HepG2 (cell line): ENCODE measurements around the gene CBX2. TPM values are rescaled to one million over a fixed set of nuclear protein-coding genes. Genes with fewer than 3 reads are reported as not detected.

Experiments used
- AKAP8 ChIP-seq: sonication (generic); formaldehyde crosslinking; IDR thresholded peaks from 2 replicates; pipeline ENCODE4 v1.5.1; 2020; ENCODE audit warnings: mild to moderate bottlenecking, missing genetic modification reagents
- DR1 ChIP-seq: sonication (generic); formaldehyde crosslinking; IDR thresholded peaks from 2 replicates; pipeline ENCODE4 v1.8.0; 2021; ENCODE audit warnings: mild to moderate bottlenecking, missing genetic modification reagents, inconsistent platforms
- GLI4 ChIP-seq: sonication (generic); formaldehyde crosslinking; IDR thresholded peaks from 2 replicates; pipeline ENCODE4 v1.5.1; 2020; ENCODE audit warnings: missing genetic modification reagents, mild to moderate bottlenecking, moderate library complexity, borderline replicate concordance
- ISX ChIP-seq: sonication (generic); formaldehyde crosslinking; conservative IDR thresholded peaks from 2 replicates; pipeline ENCODE4 v1.5.0; 2020; ENCODE audit warnings: missing genetic modification reagents
- KDM3A ChIP-seq: IDR thresholded peaks from 2 replicates; pipeline ENCODE4 v1.6.1; 2018; ENCODE audit warnings: low read depth, missing compliant biosample characterization
- KLF6 ChIP-seq: IDR thresholded peaks from 2 replicates; pipeline ENCODE4 v1.8.0; 2016; ENCODE audit warnings: missing biosample characterization, missing genetic modification reagents
- MATR3 ChIP-seq: sonication (generic); formaldehyde crosslinking; IDR thresholded peaks from 2 replicates; pipeline ENCODE4 v1.4.0; 2020; ENCODE audit warnings: missing genetic modification reagents
- NCOR1 ChIP-seq: fragments of 200-600 bp; sonication (generic); IDR thresholded peaks from 2 replicates; pipeline ENCODE4 v1.7.0; 2017; ENCODE audit warnings: antibody characterized with exemption, low read length, borderline replicate concordance
- SAP130 ChIP-seq: IDR thresholded peaks from 2 replicates; pipeline ENCODE4 v1.6.1; 2016; ENCODE audit warnings: low read depth
- SRSF9 ChIP-seq: fragments of 200-400 bp; formaldehyde crosslinking; IDR thresholded peaks from 2 replicates; pipeline ENCODE4 v1.6.1; 2018; ENCODE audit warnings: borderline replicate concordance, mild to moderate bottlenecking, low read depth, low read length; ENCODE audit not compliant: insufficient read depth, poor library complexity, severe bottlenecking
- STAG1 ChIP-seq: sonication (generic); formaldehyde crosslinking; IDR thresholded peaks from 2 replicates; pipeline ENCODE4 v1.4.0; 2020; ENCODE audit warnings: missing genetic modification reagents
- TBL1XR1 ChIP-seq: fragments of 150-350 bp; IDR thresholded peaks from 2 replicates; pipeline ENCODE4 v1.6.1; 2014; ENCODE audit warnings: borderline replicate concordance, low read length; ENCODE audit not compliant: partially characterized antibody
- THAP8 ChIP-seq: sonication (generic); formaldehyde crosslinking; IDR thresholded peaks from 2 replicates; pipeline ENCODE4 v1.5.1; 2020; ENCODE audit warnings: missing genetic modification reagents, mild to moderate bottlenecking, borderline replicate concordance
- ZBTB3 ChIP-seq: sonication (generic); formaldehyde crosslinking; IDR thresholded peaks from 2 replicates; pipeline ENCODE4 v1.4.0; 2020; ENCODE audit warnings: low read depth, mild to moderate bottlenecking, moderate library complexity, missing genetic modification reagents, borderline replicate concordance
- ZNF282 ChIP-seq: fragments of 450-650 bp; IDR thresholded peaks from 2 replicates; pipeline ENCODE4 v1.6.1; 2018; ENCODE audit not compliant: partially characterized antibody
- ZNF3 ChIP-seq: IDR thresholded peaks from 2 replicates; pipeline ENCODE4 v1.7.0; 2017; ENCODE audit warnings: inconsistent platforms
- ZNF550 ChIP-seq: sonication (generic); formaldehyde crosslinking; IDR thresholded peaks from 2 replicates; pipeline ENCODE4 v1.4.0; 2020; ENCODE audit warnings: mild to moderate bottlenecking, missing genetic modification reagents, borderline replicate concordance
- ZNF589 ChIP-seq: sonication (generic); formaldehyde crosslinking; conservative IDR thresholded peaks from 2 replicates; pipeline ENCODE4 v1.8.0; 2022; ENCODE audit warnings: mild to moderate bottlenecking, moderate library complexity, missing genetic modification reagents
- ZNF720 ChIP-seq: sonication (generic); formaldehyde crosslinking; IDR thresholded peaks from 2 replicates; pipeline ENCODE4 v1.4.0; 2020; ENCODE audit warnings: missing genetic modification reagents
- ZNF879 ChIP-seq: sonication (generic); formaldehyde crosslinking; IDR thresholded peaks from 2 replicates; pipeline ENCODE4 v1.8.1; 2023; ENCODE audit warnings: missing genetic modification reagents
- ZSCAN20 ChIP-seq: sonication (generic); formaldehyde crosslinking; IDR thresholded peaks from 2 replicates; pipeline ENCODE4 v1.4.0; 2020; ENCODE audit warnings: missing genetic modification reagents, mild to moderate bottlenecking, borderline replicate concordance
- ZZZ3 ChIP-seq: sonication (generic); formaldehyde crosslinking; IDR thresholded peaks from 2 replicates; pipeline ENCODE4 v1.4.0; 2020; ENCODE audit warnings: missing genetic modification reagents, mild to moderate bottlenecking, borderline replicate concordance
- polyA plus RNA-seq, 8 experiments: library from polyadenylated mRNA; depleted of rRNA in 3 of 8; stranded (reverse) in 7 of 8; unstranded in 1 of 8; fragments of >200 nt; fragmentation: Illumina TruSeq in 4 of 8; extraction: Trizol in 4 of 8; gene quantifications; 2 replicates each; pipeline versions ENCODE4 v1.2.1 to v1.2.3, GENCODE V29; 2011 to 2016; ENCODE audit warnings: low read depth in 4 of 8, missing spikeins in 1 of 8, mixed read lengths in 1 of 8; ENCODE audit not compliant: insufficient read depth in 1 of 8
- total RNA-seq, 5 experiments: library from RNA; depleted of rRNA; stranded (reverse); fragments of >200 nt; fragmentation: Illumina TruSeq; extraction: Trizol; gene quantifications; 2 replicates each; pipeline ENCODE4 v1.2.3, GENCODE V29; 2016; ENCODE audit warnings: low read depth in 1 of 5
- TF ChIP-seq, protein P1 (sequence below): sonication (generic); formaldehyde crosslinking; IDR thresholded peaks from 2 replicates; pipeline ENCODE4 v1.4.0; 2020; ENCODE audit warnings: missing genetic modification reagents, low read depth, mild to moderate bottlenecking, borderline replicate concordance
- TF ChIP-seq, protein P2 (sequence below): sonication (generic); formaldehyde crosslinking; conservative IDR thresholded peaks from 2 replicates; pipeline ENCODE4 v1.4.0; 2020; ENCODE audit warnings: missing genetic modification reagents
- TF ChIP-seq, protein P3 (sequence below): sonication (generic); formaldehyde crosslinking; IDR thresholded peaks from 2 replicates; pipeline ENCODE4 v1.5.0; 2020; ENCODE audit warnings: missing genetic modification reagents
- TF ChIP-seq, protein P4 (sequence below): sonication (generic); formaldehyde crosslinking; IDR thresholded peaks from 2 replicates; pipeline ENCODE4 v1.4.0; 2020; ENCODE audit warnings: missing genetic modification reagents

CBX2 gene
- total and polyA plus RNA-seq, 2 of the 13 experiments (the other 11 are each of a cell fraction or from before 2014, with no cell fraction given): 14.5 to 31.1 TPM

GRCh38 chr17:79796444-79796762 is 18.5 kb downstream of the CBX2 start (continued):
- TF ChIP-seq SRSF9 (no peak), ZNF879 (CRISPR knock-in tag) (0 out of 2 replicates have a peak, but pooled peaks have one; percentile 67), ZNF720 (CRISPR knock-in tag) (no peak), SAP130 (CRISPR knock-in tag) (no peak), ZNF589 (no peak; the same call in 1 of the 2 replicates), KLF6 (CRISPR knock-in tag) (no peak), STAG1 (CRISPR knock-in tag) (no peak), ZZZ3 (peak; percentile 53; the same call in 1 of the 2 replicates), AKAP8 (CRISPR knock-in tag) (peak; percentile 9; the same call in 1 of the 2 replicates), GLI4 (no peak), NCOR1 (no peak), ZNF550 (CRISPR knock-in tag) (no peak), ISX (CRISPR knock-in tag) (no peak), MATR3 (CRISPR knock-in tag) (no peak), ZBTB3 (CRISPR knock-in tag) (no peak), ZNF3 (CRISPR knock-in tag) (no peak), TBL1XR1 (no peak), ZSCAN20 (no peak), ZNF282 (no peak), KDM3A (CRISPR knock-in tag) (no peak), THAP8 (CRISPR knock-in tag) (no peak), DR1 (CRISPR knock-in tag) (no peak)
- TF ChIP-seq, protein P1, sequence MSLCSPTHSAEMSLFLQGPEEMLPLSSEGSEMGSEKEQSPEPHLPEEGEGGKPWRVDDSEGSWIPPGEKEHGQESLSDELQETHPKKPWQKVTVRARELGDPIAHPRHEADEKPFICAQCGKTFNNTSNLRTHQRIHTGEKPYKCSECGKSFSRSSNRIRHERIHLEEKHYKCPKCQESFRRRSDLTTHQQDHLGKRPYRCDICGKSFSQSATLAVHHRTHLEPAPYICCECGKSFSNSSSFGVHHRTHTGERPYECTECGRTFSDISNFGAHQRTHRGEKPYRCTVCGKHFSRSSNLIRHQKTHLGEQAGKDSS: no peak
- TF ChIP-seq, protein P2, sequence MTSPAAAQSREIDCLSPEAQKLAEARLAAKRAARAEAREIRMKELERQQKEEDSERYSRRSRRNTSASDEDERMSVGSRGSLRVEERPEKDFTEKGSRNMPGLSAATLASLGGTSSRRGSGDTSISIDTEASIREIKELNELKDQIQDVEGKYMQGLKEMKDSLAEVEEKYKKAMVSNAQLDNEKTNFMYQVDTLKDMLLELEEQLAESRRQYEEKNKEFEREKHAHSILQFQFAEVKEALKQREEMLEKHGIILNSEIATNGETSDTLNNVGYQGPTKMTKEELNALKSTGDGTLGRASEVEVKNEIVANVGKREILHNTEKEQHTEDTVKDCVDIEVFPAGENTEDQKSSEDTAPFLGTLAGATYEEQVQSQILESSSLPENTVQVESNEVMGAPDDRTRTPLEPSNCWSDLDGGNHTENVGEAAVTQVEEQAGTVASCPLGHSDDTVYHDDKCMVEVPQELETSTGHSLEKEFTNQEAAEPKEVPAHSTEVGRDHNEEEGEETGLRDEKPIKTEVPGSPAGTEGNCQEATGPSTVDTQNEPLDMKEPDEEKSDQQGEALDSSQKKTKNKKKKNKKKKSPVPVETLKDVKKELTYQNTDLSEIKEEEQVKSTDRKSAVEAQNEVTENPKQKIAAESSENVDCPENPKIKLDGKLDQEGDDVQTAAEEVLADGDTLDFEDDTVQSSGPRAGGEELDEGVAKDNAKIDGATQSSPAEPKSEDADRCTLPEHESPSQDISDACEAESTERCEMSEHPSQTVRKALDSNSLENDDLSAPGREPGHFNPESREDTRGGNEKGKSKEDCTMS (CRISPR knock-in tag): no peak
- TF ChIP-seq, protein P3, sequence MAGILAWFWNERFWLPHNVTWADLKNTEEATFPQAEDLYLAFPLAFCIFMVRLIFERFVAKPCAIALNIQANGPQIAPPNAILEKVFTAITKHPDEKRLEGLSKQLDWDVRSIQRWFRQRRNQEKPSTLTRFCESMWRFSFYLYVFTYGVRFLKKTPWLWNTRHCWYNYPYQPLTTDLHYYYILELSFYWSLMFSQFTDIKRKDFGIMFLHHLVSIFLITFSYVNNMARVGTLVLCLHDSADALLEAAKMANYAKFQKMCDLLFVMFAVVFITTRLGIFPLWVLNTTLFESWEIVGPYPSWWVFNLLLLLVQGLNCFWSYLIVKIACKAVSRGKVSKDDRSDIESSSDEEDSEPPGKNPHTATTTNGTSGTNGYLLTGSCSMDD (CRISPR knock-in tag): no peak
- TF ChIP-seq, protein P4, sequence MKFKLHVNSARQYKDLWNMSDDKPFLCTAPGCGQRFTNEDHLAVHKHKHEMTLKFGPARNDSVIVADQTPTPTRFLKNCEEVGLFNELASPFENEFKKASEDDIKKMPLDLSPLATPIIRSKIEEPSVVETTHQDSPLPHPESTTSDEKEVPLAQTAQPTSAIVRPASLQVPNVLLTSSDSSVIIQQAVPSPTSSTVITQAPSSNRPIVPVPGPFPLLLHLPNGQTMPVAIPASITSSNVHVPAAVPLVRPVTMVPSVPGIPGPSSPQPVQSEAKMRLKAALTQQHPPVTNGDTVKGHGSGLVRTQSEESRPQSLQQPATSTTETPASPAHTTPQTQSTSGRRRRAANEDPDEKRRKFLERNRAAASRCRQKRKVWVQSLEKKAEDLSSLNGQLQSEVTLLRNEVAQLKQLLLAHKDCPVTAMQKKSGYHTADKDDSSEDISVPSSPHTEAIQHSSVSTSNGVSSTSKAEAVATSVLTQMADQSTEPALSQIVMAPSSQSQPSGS (CRISPR knock-in tag): no peak
